Retinal pigment epithelial cell (primary cell): ENCODE data around the gene CPPED1.

Experiments
- DNase-seq: peaks from one replicate; pipeline ENCODE4 v3.0.0-alpha.2; 2010; ENCODE audit warnings: low read depth
- H3K4me3 ChIP-seq: 2 replicates; pipeline ENCODE4 v1.5.1; 2011; ENCODE audit warnings: mild to moderate bottlenecking, low read length, control low read depth, moderate library complexity
- TF ChIP-seq, protein P1 (sequence below): conservative IDR thresholded peaks from 2 replicates; pipeline ENCODE4 v1.5.1; 2011; ENCODE audit warnings: low read depth, low read length, control low read depth, inconsistent platforms

The CPPED1 gene

DNA sequence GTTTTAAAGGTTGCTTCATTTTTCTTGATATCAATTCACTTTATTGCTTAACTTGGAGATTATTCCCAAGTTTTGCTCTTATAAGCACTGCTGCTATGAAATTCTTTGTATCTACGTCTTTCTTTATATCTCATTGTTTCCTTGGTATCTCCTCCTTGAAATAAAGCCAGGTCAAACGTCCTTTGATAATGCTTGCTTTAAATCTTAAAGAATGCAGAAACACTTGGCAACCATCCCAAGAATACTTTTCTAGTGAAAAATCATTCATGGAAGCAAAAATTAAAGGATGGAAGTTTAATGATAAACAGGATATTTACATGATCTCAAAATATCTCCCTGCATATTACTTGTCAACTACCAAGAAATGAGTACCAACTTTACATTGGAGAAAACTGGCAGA lies 175.2 kb downstream of the CPPED1 start:
- no peak overlapping the region for H3K4me3 ChIP-seq
- no peak for DNase-seq
- TF ChIP-seq, protein P1, sequence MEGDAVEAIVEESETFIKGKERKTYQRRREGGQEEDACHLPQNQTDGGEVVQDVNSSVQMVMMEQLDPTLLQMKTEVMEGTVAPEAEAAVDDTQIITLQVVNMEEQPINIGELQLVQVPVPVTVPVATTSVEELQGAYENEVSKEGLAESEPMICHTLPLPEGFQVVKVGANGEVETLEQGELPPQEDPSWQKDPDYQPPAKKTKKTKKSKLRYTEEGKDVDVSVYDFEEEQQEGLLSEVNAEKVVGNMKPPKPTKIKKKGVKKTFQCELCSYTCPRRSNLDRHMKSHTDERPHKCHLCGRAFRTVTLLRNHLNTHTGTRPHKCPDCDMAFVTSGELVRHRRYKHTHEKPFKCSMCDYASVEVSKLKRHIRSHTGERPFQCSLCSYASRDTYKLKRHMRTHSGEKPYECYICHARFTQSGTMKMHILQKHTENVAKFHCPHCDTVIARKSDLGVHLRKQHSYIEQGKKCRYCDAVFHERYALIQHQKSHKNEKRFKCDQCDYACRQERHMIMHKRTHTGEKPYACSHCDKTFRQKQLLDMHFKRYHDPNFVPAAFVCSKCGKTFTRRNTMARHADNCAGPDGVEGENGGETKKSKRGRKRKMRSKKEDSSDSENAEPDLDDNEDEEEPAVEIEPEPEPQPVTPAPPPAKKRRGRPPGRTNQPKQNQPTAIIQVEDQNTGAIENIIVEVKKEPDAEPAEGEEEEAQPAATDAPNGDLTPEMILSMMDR, result no peak

DNA sequence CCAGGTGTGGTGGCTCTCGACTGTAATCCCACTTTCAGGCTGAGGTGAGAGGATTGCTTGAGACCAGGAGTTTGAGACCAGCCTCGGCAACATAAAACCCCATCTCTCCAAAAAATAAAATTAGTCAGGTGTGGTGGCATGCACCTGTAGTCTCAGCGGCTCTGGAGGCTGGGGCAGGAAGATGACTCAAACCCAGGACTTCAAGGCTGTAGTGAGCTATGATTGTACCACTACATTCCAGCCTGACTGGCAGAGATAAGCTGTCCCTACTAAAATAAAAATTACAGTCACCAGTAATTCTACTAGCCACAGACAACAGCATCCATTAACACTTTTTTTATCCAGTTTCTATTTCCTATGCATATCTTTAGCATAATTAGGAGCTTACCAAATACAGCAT lies 176.3 kb downstream of the CPPED1 start:
- TF ChIP-seq, protein P1, result no peak
- DNase-seq, result no peak
- H3K4me3 ChIP-seq, result no peak overlapping the region

DNA sequence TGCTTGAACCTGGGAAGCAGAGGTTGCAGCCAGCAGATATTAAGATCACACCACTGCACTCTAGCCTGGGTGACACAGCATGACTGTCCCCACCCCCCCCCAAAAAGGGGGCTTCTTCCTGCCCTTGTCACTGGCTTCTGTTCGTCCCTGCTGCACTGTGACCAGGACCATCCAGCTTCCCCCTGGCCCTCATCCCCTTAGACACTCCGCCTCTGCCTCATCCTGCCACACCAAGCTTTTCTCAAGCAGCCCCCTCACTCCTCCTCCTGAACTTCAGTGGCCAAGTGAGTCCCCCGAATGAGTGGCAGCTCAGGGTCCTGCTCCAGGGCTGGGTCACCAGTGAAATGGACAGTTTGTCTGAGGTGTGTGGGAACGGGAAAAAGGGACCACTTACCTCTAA lies 177.3 kb downstream of the CPPED1 start:
- H3K4me3 ChIP-seq, result no peak overlapping the region
- TF ChIP-seq, protein P1, result no peak
- DNase-seq, result no peak

DNA sequence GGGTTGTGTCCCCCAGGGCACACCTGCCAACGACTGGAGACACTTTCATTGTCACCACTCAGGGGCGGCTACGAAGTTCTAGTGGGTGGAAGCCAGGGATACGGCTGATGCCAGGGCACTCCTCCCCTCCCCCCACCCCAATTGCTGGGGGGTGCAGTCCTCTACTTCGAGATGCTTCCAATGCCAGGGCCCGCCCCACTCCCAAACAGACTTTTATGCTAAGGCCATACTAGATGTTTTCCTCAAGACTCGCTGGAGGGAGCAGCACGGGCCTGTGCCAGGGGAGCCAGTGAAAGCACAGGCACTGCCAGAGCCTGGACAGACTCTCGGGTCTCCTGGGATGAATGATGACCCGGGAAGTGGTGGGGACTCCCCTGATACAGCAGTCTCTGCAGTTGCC lies 178.0 kb downstream of the CPPED1 start:
- TF ChIP-seq, protein P1, result no peak
- no peak overlapping the region for H3K4me3 ChIP-seq
- no peak for DNase-seq

DNA sequence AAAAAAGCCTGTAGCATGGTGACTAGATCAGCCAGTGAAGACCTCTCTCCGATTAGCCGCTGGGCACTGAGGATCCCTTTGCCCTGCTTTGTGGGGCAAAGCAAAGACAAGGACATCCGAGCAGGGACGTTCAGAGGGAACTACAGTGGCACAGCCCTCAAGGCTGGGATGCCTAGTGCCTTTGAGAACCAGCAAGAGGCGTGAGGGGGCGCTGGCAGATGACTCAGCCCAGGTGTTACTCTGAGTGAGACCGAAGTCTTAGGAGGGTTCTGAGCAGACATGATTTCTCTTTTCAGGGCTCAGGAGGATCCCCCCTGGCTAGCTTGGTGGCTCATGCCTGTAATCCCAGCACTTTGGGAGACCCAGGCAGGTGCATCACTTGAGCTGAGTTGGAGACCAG lies 178.6 kb downstream of the CPPED1 start:
- no peak overlapping the region for H3K4me3 ChIP-seq
- no peak for DNase-seq
- TF ChIP-seq, protein P1, result no peak

DNA sequence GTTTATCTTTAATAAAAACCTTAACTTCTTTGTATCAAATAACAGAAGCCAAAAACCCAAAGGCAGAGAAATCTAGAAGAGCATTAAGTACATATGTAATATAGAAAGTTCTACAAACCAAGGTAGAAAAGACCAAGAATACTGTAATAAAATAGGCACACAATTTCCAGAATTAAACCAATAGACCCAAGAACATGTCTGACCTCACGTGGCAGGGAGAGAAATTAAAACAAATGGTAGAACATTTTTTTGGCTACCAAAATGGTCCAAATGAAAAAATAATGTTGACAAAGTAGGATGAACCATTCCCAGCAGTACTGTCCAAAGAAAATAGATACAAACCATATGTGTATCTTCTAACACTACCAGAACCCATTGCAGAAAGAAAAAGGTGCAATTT lies 183.5 kb downstream of the CPPED1 start:
- no peak for DNase-seq
- TF ChIP-seq, protein P1, result no peak
- H3K4me3 ChIP-seq, result no peak overlapping the region

DNA sequence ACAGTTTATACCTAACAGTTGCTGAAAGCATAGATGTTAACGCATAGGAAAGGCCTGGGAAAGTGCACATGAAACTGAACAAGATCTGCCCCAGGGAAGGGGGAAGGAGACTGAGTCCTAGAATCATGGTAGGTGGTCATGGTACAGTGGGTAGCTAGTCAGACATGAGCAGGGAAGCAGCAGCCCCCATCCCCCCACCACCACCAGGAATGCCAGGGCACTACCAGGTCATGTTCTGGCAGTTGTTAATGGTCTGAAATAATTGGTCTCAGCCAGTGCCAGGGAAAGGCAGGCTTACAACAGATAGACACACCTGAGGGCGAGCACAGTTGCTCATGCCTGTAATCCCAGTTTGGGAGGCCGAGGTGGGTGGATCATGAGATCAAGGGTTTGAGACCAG lies 185.2 kb downstream of the CPPED1 start:
- TF ChIP-seq, protein P1, result no peak
- DNase-seq, result no peak
- no peak overlapping the region for H3K4me3 ChIP-seq
